Activated CD4-positive, alpha-beta memory T cell treated with anti-CD3 and anti-CD28 coated beads, Interleukin-2, amount 10 ng/mL, durations not matched to agents 7 days and 5 days (primary cell): Measurements from ENCODE around the gene C1orf159. TPM values are rescaled to one million over a fixed set of nuclear protein-coding genes. Genes with fewer than 3 reads are reported as not detected.

Source experiments
- CTCF ChIA-PET: fragments of 350-600 bp; sonication (Branson Sonifier 250); formaldehyde crosslinking; loops from one replicate; lab custom pipeline; 2021; ENCODE audit warnings: antibody characterized with exemption, inconsistent platforms; lab: Charles Lee
- POLR2A ChIA-PET: fragments of 350-600 bp; sonication (Branson Sonifier 250); formaldehyde crosslinking; loops from one replicate; lab custom pipeline; 2021; ENCODE audit warnings: antibody characterized with exemption; lab: Charles Lee
- DNase-seq: peaks from one replicate; pipeline ENCODE4 v3.0.0-alpha.2; 2020
- H3K27ac Mint-ChIP-seq: one replicate; pipeline ENCODE4 v1.8.0; 2021; ENCODE audit warnings: mild to moderate bottlenecking, mixed read lengths
- H3K27me3 Mint-ChIP-seq: one replicate; pipeline ENCODE4 v1.8.0; 2021; ENCODE audit warnings: mixed read lengths
- H3K36me3 Mint-ChIP-seq: one replicate; pipeline ENCODE4 v1.8.0; 2021; ENCODE audit warnings: low read depth, mixed read lengths
- H3K4me1 Mint-ChIP-seq: one replicate; pipeline ENCODE4 v1.8.0; 2021; ENCODE audit warnings: mixed read lengths
- H3K4me3 Mint-ChIP-seq: one replicate; pipeline ENCODE4 v1.8.0; 2021; ENCODE audit warnings: mild to moderate bottlenecking, mixed read lengths
- H3K9me3 Mint-ChIP-seq: one replicate; pipeline ENCODE4 v1.8.0; 2021; ENCODE audit warnings: mixed read lengths
- total RNA-seq, 2 experiments: library from RNA; stranded (reverse); gene quantifications; one replicate each; pipeline ENCODE4 v1.2.3, GENCODE V29; 2021

C1orf159 gene
- total RNA-seq, 2 experiments from 2014 or later = 18.6 to 19.9 TPM

DNA sequence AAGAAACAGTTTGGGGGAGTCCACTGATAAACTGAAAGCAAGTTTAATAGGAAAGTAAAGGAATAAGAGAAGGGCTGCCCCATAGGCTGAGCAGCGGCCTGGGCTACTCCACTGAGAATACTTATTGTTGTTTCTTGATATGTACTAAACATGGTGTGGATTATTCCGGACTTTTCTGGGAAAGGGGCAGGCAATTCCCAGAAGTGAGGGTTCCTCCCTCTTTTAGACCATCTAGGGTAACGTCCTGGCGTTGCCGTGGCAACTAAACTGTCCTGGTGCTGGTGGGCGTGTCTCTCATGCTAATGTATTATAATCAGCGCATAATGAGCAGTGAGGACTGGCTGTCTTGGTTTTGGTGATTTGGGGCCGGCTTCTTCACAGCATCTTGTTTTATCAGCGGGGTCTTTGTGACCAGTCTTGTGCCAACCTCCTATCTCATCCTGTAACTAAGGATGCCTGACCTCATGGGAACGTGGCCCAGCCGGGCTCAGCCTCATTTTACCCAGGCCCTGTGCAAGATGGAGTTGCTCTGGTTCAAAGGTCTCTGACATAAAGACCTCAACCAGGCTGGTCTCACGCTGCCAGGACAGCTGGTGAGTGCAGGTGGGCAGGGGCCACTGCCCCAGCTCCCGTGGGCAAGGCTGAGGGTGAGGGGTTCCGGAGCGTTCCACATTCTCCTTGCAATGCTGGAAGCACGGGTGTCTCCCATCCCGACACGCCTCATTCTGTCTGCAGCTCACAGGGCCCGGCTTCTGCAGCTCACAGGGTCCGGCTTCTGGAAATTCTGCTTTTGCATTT lies 19.6 kb upstream of the C1orf159 start:
- peaks cover 20% of the 10 kb centered on the region for H3K4me1 Mint-ChIP-seq
- CTCF ChIA-PET = no interaction called here
- H3K27me3 Mint-ChIP-seq = peaks cover 2% of the 10 kb centered on the region
- H3K27ac Mint-ChIP-seq = no peak overlapping the region
- no peaks in the 10 kb centered on the region for H3K9me3 Mint-ChIP-seq
- no peak overlapping the region for H3K4me3 Mint-ChIP-seq
- DNase-seq = no peak
- no peaks in the 10 kb centered on the region for H3K36me3 Mint-ChIP-seq
- POLR2A ChIA-PET = interaction anchor here (0.7 kb wide), 1 partner anchor 20 kb away, joined by 3 read pairs; no protein-coding TSS in a partner anchor

DNA sequence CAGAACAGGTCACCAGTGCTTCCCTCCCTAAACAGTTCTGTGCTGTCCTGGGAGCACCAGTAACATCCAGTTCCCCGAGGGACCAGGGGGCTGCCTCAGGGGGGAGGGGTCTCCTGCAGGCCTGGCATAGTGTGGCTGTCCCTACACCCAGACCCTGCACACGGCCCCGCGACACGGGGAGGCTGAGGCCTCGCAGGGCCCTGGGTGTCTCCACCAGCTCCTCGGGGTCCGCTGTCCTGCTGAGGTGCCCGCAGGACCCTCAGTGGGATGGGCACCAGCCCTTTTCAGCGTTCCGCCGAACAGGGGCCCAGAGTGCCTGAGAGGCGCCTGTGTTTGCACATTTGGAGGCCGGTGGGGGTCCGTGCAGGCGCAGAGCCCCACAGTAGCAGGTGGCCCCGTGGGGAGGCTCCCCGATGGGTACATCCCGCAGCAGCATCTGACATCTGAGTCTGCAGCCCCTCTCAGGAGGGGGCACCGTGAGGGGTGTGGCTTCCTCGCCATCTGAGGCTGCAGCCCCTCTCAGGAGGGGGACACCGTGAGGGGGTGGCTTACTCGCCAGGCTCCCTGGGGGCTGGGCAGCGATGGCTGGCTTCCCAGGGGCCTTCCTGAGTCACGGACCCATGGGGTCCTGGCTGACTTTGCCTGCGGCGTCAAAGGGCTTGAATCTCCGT lies 18.5 kb upstream of the C1orf159 start:
- Mint-ChIP-seq H3K4me3 (no peak overlapping the region), H3K9me3 (no peaks in the 10 kb centered on the region), H3K27me3 (peaks cover 2% of the 10 kb centered on the region), H3K4me1 (peaks cover 20% of the 10 kb centered on the region), H3K27ac (no peak overlapping the region), H3K36me3 (no peaks in the 10 kb centered on the region)
- ChIA-PET POLR2A (no interaction called here), CTCF (no interaction called here)
- no peak for DNase-seq

DNA sequence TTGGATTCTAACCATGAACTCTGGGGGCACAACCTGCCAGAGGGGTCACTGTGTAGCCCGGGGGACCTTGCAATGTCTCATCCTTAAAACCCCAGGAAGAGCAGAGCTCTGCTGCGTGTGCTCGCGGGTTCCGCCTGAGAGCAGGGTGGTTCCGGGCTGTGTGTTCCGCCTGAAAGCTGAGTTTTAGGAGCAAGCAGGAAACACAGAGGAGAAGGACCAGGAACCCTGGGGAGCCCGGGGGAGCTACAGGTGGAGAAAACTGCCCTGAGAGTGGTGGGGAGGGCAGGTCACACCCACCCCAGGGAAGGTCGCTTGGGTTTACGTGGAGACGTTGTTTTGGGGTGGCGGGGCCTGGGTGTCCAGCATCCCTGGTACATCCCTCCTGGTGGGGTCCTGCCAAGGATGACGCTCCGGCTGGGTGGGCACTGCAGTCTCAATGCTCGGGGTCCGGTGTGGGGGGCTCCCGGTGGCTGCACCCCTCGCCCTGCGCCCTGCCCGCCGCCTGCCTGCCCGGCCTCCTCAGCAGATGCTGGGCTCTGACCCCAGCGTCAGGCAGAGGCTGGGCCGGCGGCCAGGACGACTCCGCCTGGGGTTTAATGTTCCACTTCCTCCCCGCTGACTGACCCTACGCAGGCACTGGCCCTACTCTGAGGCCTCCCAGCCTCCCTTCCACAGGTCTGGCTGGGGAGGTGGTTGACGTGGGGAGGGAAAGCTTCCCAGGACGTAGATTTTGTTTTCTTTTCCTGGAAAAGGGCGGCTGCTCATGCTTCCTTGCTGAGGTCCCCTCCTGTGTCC lies 17.3 kb upstream of the C1orf159 start:
- no peak for DNase-seq
- Mint-ChIP-seq H3K27me3 (peaks cover 2% of the 10 kb centered on the region), H3K4me3 (no peak overlapping the region), H3K4me1 (peaks cover 14% of the 10 kb centered on the region), H3K36me3 (no peaks in the 10 kb centered on the region), H3K27ac (no peak overlapping the region), H3K9me3 (no peaks in the 10 kb centered on the region)
- CTCF ChIA-PET = no interaction called here
- POLR2A ChIA-PET = no interaction called here

DNA sequence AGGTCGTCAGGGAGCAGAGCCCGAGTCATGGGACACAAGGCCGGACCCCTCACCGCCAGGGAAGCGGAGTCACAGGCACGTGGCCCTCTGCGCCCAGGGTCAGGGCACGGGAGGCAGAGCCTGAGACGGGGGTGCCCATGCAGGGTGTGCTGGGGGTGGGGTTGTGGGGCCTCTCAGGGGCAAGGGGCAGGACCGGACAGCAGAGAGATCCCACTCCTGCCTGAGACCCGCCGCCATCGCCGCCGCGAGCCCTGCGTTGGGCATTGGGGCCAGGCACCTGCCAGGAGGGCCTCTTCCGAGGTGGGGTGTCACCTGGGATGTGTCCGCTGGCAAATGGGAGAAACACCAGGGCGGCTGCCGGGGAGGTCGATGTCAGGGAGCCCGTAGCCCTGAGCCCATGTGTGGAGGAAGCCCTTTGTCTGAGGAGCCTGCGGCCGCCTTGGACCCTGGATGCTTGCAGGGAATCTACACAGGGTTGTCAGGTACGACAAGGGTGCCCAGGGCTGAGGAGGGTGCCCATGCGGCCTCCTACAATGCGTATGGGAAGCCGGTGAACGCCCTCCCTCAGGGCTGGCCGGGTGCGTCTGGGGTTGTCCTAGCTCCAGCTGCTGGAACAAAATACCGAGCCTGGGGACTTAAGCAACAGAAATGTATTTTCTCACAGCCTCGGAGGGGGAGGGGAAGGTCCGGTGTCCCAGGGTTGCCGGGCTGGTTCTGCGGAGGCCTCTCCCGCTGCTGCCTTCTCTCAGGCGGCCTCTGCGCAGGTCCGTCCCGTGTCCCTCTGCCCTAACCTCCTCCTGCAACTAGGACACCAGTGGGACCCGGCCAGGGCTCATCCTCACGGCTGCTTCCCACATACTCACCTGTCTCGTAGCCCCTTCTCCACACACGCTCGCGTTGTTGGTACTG lies 16.4 kb upstream of the C1orf159 start:
- CTCF ChIA-PET = no interaction called here
- POLR2A ChIA-PET = no interaction called here
- no peaks in the 10 kb centered on the region for H3K9me3 Mint-ChIP-seq

DNA sequence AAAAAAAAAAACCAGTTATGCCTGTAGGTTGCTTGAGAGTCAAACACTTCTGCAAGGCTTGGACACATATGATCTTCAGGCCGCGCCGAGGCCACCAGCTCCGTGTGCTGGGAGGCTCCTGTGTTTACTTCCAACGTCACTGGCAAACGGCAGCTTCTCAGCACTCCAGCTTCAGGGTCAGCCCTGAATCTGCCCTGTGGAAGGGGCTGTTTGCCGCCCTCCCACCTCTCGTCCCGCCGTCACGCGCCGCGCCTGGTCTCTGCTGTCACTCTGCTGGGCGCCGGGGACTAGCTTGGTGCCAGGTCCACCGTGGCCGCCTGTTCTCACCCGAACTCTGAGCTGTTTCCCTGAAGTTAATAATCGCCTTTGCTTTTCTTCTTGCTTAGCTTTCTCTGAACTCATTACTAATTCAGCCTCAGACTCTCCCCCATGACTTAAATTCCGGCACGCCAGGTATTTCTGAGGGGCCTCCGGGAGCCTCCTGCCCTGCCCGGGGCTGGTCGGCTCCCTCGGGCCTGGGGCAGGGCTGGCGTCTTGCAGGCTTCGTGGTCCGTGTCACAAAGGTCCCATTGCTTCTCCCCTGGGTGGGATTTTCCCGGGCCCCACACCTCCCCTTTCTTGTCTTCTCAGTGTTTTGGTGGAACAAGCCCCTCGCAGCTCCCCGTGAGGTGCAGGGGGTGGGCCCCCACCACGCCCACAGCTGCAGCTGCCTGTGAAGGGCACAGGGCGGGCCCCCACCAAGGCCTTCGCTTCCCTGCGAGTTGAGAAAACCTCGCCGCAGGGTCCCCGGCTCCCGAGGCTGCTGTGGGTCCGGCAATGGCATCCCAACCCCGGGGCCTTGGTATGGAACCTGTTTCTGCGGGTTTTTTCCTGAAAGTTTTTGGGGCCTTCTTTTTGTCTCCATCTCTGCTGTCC lies 14.6 kb upstream of the C1orf159 start:
- H3K4me3 Mint-ChIP-seq = no peak overlapping the region
- POLR2A ChIA-PET = interaction anchor here (0.9 to 1.6 kb wide), 2 partner anchors 61 to 82 kb away, joined by 3 read pairs; no protein-coding TSS in a partner anchor
- CTCF ChIA-PET = interaction anchor here (0.7 kb wide), 1 partner anchor 11 kb away, joined by 3 read pairs; no protein-coding TSS in a partner anchor
- no peaks in the 10 kb centered on the region for H3K36me3 Mint-ChIP-seq
- no peaks in the 10 kb centered on the region for H3K9me3 Mint-ChIP-seq
- H3K4me1 Mint-ChIP-seq = peaks cover 2% of the 10 kb centered on the region
- H3K27ac Mint-ChIP-seq = no peak overlapping the region
- H3K27me3 Mint-ChIP-seq = no peaks in the 10 kb centered on the region
- DNase-seq = no peak

More for the DNA sequence above, 16.4 kb upstream of the C1orf159 start:
- no peaks in the 10 kb centered on the region for H3K27me3 Mint-ChIP-seq
- peaks cover 9% of the 10 kb centered on the region for H3K4me1 Mint-ChIP-seq
- no peak overlapping the region for H3K4me3 Mint-ChIP-seq
- DNase-seq = no peak
- H3K36me3 Mint-ChIP-seq = no peaks in the 10 kb centered on the region
- H3K27ac Mint-ChIP-seq = no peak overlapping the region

DNA sequence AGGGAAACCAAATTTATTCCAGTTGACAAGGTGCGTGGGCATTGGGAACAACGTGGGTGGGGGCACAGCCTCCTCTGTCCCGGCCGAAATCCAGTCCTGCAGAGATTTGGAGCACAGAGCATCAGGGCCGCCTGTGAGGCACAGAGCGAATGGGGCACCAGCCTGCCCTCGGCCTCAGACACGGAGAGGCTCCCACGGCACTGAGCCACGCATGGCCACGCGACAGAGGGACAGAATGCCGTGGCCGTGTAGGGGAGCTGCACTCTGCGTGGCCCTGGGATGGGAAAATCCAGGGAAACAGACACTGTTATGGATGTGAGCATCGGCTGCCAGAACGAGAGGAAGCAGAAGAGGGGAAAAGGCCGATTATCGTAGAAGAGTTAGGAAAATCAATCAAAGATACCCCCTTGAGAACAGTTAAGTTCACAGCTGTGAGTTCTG lies 13.5 kb upstream of the C1orf159 start:
- POLR2A ChIA-PET = interaction anchor here (0.9 to 1.6 kb wide), 2 partner anchors 60 to 83 kb away, joined by 3 read pairs; no protein-coding TSS in a partner anchor

DNA sequence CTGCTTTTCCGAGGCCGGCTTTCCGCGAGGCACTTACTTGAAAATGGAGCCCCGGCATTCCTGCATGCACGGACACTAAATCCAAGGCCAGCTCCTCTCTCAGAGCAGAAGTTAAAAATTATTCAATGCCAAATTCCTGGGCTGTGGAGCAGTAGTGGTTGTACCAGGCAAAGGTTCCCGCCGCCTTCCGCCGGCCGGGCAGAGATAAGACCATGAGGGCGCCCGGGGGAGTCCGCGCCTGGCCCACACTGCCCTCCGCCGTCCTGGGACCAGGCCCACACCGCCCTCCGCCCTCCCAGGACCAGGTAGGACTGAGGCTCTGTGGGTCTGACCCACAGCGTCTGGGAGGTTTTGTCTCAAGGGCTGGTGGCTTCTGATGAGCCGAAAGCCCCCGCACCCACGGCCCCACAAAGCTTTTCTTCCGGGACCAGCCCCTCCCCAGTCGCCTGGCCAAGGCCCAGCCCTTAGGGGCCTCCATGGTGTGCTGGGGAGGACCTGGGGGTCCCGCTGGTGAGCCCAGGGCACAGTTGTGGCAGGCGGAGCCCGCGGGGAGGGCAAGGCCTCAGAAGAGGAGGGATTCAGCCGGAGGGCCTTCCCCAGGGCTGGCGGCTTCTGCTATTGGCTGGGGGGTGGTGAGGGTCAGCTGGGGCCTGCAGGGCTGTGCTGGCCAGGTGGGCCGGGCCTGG lies 12.7 kb upstream of the C1orf159 start:
- Mint-ChIP-seq H3K27ac (no peak overlapping the region), H3K9me3 (no peaks in the 10 kb centered on the region), H3K4me3 (no peak overlapping the region), H3K27me3 (no peaks in the 10 kb centered on the region), H3K36me3 (no peaks in the 10 kb centered on the region), H3K4me1 (peaks cover 6% of the 10 kb centered on the region)
- POLR2A ChIA-PET = no interaction called here
- DNase-seq = no peak
- CTCF ChIA-PET = no interaction called here

More for the DNA sequence above, 13.5 kb upstream of the C1orf159 start:
- Mint-ChIP-seq H3K4me3 (no peak overlapping the region), H3K27ac (no peak overlapping the region), H3K36me3 (no peaks in the 10 kb centered on the region), H3K9me3 (no peaks in the 10 kb centered on the region), H3K4me1 (no peaks in the 10 kb centered on the region), H3K27me3 (no peaks in the 10 kb centered on the region)
- no peak for DNase-seq
- CTCF ChIA-PET = no interaction called here

DNA sequence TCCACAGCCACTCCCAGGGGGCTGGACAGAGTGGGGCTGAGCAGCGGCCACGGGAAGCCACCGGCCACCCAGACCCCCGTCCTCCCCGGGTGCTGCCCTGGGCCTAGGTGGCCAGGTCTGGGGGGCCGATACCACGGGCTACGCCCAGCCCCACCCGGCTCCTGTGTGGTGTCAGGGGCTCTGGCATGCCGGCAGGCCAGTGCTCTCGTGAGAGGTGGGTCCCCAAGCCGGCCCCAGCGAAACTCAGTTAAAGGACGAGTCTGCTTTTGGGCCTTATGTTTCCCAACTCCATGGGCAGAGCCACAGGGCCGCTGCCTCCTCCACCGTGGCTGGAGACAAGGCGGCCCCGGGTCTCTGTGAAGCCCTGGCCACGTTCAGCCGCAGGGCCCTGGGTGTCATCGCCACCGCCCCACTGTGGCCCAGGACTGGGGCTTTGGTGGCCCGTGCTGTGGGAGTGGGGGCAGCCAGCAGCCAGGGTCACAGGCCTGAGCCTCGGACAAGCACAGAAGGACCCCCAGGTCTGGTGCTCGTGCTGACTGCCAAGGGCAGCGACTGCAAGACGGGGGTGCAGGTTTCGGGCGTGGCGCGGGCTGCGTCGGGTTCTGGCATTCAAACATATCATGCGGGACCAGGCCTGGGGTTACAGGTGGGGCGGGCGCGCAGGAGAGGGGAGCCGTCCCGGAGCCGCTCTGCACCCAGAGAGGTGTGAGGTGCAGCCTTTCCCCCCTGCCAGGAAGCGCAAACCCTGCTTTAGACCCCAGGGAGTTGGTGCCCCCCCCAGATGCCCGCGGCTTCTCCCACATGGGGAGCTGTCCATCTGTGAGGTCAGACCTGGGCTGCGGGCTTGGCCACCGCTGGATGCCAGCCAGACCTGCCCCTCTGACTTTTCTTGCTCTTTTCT lies 11.9 kb upstream of the C1orf159 start:
- peaks cover 8% of the 10 kb centered on the region for H3K4me1 Mint-ChIP-seq
- no peaks in the 10 kb centered on the region for H3K36me3 Mint-ChIP-seq
- ChIA-PET POLR2A (no interaction called here), CTCF (no interaction called here)
- no peak for DNase-seq
- no peaks in the 10 kb centered on the region for H3K9me3 Mint-ChIP-seq
- no peaks in the 10 kb centered on the region for H3K27me3 Mint-ChIP-seq
- H3K27ac Mint-ChIP-seq = no peak overlapping the region
- H3K4me3 Mint-ChIP-seq = no peak overlapping the region

DNA sequence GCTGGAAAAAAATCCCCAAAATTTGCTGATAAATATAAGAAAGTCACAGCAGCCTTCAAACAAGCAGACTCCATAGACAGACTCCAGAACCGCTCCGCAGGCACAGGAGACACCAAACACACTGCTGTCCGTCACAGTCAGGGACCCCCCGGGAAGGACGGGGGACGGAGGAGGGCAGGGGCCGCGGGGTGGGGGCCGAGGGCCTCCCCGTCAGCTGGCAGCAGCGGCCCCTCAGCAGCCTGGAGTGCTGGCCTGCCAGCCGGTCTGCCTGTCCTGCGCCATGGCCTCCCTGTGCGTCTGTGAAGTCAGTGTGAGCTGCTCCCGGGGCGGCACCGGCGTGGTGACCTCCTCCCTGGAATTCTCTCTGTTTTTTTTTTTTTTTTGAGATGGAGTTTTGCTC lies 10.1 kb upstream of the C1orf159 start:
- peaks cover 8% of the 10 kb centered on the region for H3K4me1 Mint-ChIP-seq
- H3K27me3 Mint-ChIP-seq = no peaks in the 10 kb centered on the region
- DNase-seq = no peak
- POLR2A ChIA-PET = interaction anchor here (1.2 kb wide), 1 partner anchor 112 kb away, joined by 3 read pairs; no protein-coding TSS in a partner anchor
- CTCF ChIA-PET = interaction anchor here (1.3 to 1.4 kb wide), 2 partner anchors 125 to 165 kb away, joined by 3 to 4 read pairs; no protein-coding TSS in a partner anchor
- H3K9me3 Mint-ChIP-seq = no peaks in the 10 kb centered on the region
- no peak overlapping the region for H3K4me3 Mint-ChIP-seq
- H3K36me3 Mint-ChIP-seq = no peaks in the 10 kb centered on the region
- no peak overlapping the region for H3K27ac Mint-ChIP-seq
